Measurements from ENCODE around the gene TUBB8.

The TUBB8 gene

GRCh38 chr10:48996-49395 is at the start of gene TUBB8:
Gene TUBB8 (minus strand): TSS chr10:49296. CDS start chr10:49238, 58 bp downstream.
- Histone ChIP-seq H3K9me3 (no peaks in the 10 kb centered on the region), H3K27ac (no peak within 1 kb of the TSS), H3K4me1 (no peaks in the 10 kb centered on the region), H3K4me3 (no peak within 1 kb of the TSS), H3K36me3 (no peaks in the 10 kb centered on the region), H3K27me3 (no peaks in the 10 kb centered on the region)
- no peak for DNase-seq
- intact Hi-C loops (cut with DNase I; ENCODE audit: low total_unique reads): no loop called here
- no peak for TF ChIP-seq CTCF (IDR thresholded peaks at IDR 0.05)

GRCh38 chr10:96466-96865 is 47.4 kb upstream of the TUBB8 start:
- intact Hi-C loops (cut with DNase I; ENCODE audit: low total_unique reads): no loop called here
- Histone ChIP-seq H3K36me3 (no peaks in the 10 kb centered on the region), H3K4me1 (no peaks in the 10 kb centered on the region), H3K4me3 (no peak overlapping the region), H3K27ac (no peak overlapping the region), H3K27me3 (no peaks in the 10 kb centered on the region), H3K9me3 (peaks cover 0 to 16% (median 16%) of the 10 kb centered on the region in 3 donors)
- DNase-seq: no peak
- no peak for TF ChIP-seq CTCF (IDR thresholded peaks at IDR 0.05)

GRCh38 chr10:95356-96115 is 46.4 kb upstream of the TUBB8 start:
- H3K4me1 ChIP-seq: no peaks in the 10 kb centered on the region

GRCh38 chr10:94613-95012 is 45.5 kb upstream of the TUBB8 start:
- Histone ChIP-seq H3K4me1 (no peaks in the 10 kb centered on the region), H3K36me3 (no peaks in the 10 kb centered on the region), H3K9me3 (peaks cover 0 to 16% (median 16%) of the 10 kb centered on the region in 3 donors), H3K27ac (no peak overlapping the region), H3K4me3 (no peak overlapping the region), H3K27me3 (no peaks in the 10 kb centered on the region)
- DNase-seq: no peak
- intact Hi-C loops (cut with DNase I; ENCODE audit: low total_unique reads): no loop called here
- TF ChIP-seq CTCF (IDR thresholded peaks at IDR 0.05): no peak

More at GRCh38 chr10:95356-96115, 46.4 kb upstream of the TUBB8 start:
- no peak for DNase-seq
- H3K36me3 ChIP-seq: no peaks in the 10 kb centered on the region
- H3K27ac ChIP-seq: no peak overlapping the region
- H3K4me3 ChIP-seq: no peak overlapping the region
- no peaks in the 10 kb centered on the region for H3K27me3 ChIP-seq
- no peak for TF ChIP-seq CTCF (IDR thresholded peaks at IDR 0.05)
- peaks cover 0 to 16% (median 16%) of the 10 kb centered on the region in 3 donors for H3K9me3 ChIP-seq
- intact Hi-C loops (cut with DNase I; ENCODE audit: low total_unique reads): no loop called here

- Histone ChIP-seq H3K4me3 (no peak overlapping the region), H3K27me3 (no peaks in the 10 kb centered on the region), H3K4me1 (no peaks in the 10 kb centered on the region), H3K27ac (no peak overlapping the region), H3K36me3 (no peaks in the 10 kb centered on the region), H3K9me3 (peaks cover 0 to 16% (median 16%) of the 10 kb centered on the region in 3 donors)
- intact Hi-C loops (cut with DNase I; ENCODE audit: low total_unique reads): no loop called here
- no peak for TF ChIP-seq CTCF (IDR thresholded peaks at IDR 0.05)
- DNase-seq: no peak
These were observed 43.8 kb upstream of the TUBB8 start for GRCh38 chr10:92846-93245.

Measured in tibial artery (tissue), 4 donors.